Esophagus squamous epithelium (tissue), 5 donors: ENCODE measurements around the gene PRELP. TPM values are rescaled to one million over a fixed set of nuclear protein-coding genes. Genes with fewer than 3 reads are reported as not detected.

Source experiments
- DNase-seq: peaks from one replicate; lab custom pipeline; 2025; lab: John Stamatoyannopoulos, UW
- H3K27ac ChIP-seq, 4 donors: fragments of 200-600 bp; sonication (generic); one replicate each; pipeline ENCODE4 v1.5.1; 2016 to 2019; ENCODE audit warnings: mild to moderate bottlenecking in 1 of 4
- H3K27me3 ChIP-seq, 4 donors: fragments of 200-600 bp; sonication (generic); 1 replicate in 3 of 4; 2 replicates in 1 of 4; pipeline versions ENCODE4 v1.5.1 to v1.6.0; 2017 to 2021; ENCODE audit warnings: antibody characterized with exemption in 1 of 4
- H3K36me3 ChIP-seq, 3 donors: fragments of 200-600 bp; sonication (generic); one replicate each; pipeline ENCODE4 v1.5.1; 2016 to 2019
- H3K4me1 ChIP-seq, 3 donors: fragments of 200-600 bp; sonication (generic); one replicate each; pipeline ENCODE4 v1.5.1; 2017 to 2019
- H3K4me3 ChIP-seq, 4 donors: fragments of 200-600 bp; sonication (generic); 1 replicate in 3 of 4; 2 replicates in 1 of 4; pipeline ENCODE4 v1.5.1; 2016 to 2019; ENCODE audit warnings: mild to moderate bottlenecking in 2 of 4, moderate library complexity in 1 of 4
- H3K9me3 ChIP-seq, 3 donors: fragments of 200-600 bp; sonication (generic); one replicate each; pipeline ENCODE4 v1.5.1; 2016 to 2019
- POLR2A ChIP-seq, 4 donors: fragments of 450-650 bp; IDR thresholded peaks; one replicate each; pipeline ENCODE4 v1.6.1; 2017; ENCODE audit warnings: antibody characterized with exemption in 4 of 4, mild to moderate bottlenecking in 4 of 4, moderate library complexity in 3 of 4
- WGBS, 2 donors: methylation state at CpG; one replicate each; pipeline ENCODE4 v1.1.5; 2018; 5-methylcytosine and 5-hydroxymethylcytosine counted together
- intact Hi-C: fragments of 100-400 bp; cut with DNase I; formaldehyde crosslinking; loops from one replicate; pipeline ENCODE4 v1.15.0; 2022
- total RNA-seq, 4 donors: library from RNA; depleted of rRNA; stranded (reverse); fragments of >200 nt; gene quantifications; one replicate each; pipeline ENCODE4 v1.1.0, GENCODE V29; 2016
- TF ChIP-seq, protein P1 (sequence below), 6 experiments: fragments of 450-650 bp in 4 of 6; fragments of 200-600 bp in 2 of 6; sonication (generic) in 2 of 6; IDR thresholded peaks; one replicate each; pipeline ENCODE4 v1.5.1; 2016 to 2019; ENCODE audit warnings: antibody characterized with exemption in 6 of 6, mild to moderate bottlenecking in 4 of 6, moderate library complexity in 4 of 6
- donor health status: DM: yes; HTN: yes; CAD: no.

Gene PRELP
- total RNA-seq, 4 donors from 2014 or later = 2.2 to 71.0 (median 9.1) TPM

GRCh38 chr1:203453016-203453415 lies 22.6 kb upstream of the PRELP start:
- Histone ChIP-seq H3K27ac (no peak overlapping the region), H3K36me3 (no peaks in the 10 kb centered on the region), H3K9me3 (no peaks in the 10 kb centered on the region), H3K27me3 (peaks cover 0 to 48% (median 0%) of the 10 kb centered on the region in 4 donors), H3K4me1 (peaks cover 0 to 14% (median 0%) of the 10 kb centered on the region in 3 donors), H3K4me3 (no peak overlapping the region)
- intact Hi-C loops = no loop called here
- DNase-seq = no peak
- TF ChIP-seq, protein P1, sequence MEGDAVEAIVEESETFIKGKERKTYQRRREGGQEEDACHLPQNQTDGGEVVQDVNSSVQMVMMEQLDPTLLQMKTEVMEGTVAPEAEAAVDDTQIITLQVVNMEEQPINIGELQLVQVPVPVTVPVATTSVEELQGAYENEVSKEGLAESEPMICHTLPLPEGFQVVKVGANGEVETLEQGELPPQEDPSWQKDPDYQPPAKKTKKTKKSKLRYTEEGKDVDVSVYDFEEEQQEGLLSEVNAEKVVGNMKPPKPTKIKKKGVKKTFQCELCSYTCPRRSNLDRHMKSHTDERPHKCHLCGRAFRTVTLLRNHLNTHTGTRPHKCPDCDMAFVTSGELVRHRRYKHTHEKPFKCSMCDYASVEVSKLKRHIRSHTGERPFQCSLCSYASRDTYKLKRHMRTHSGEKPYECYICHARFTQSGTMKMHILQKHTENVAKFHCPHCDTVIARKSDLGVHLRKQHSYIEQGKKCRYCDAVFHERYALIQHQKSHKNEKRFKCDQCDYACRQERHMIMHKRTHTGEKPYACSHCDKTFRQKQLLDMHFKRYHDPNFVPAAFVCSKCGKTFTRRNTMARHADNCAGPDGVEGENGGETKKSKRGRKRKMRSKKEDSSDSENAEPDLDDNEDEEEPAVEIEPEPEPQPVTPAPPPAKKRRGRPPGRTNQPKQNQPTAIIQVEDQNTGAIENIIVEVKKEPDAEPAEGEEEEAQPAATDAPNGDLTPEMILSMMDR (IDR thresholded peaks at IDR 0.05) = no peak
- no peak for TF ChIP-seq POLR2A (IDR thresholded peaks at IDR 0.05)
- 75 to 78% methylated on average over 5 of the region's 5 CpGs for WGBS, 2 donors

- intact Hi-C loops = no loop called here
- no peak for TF ChIP-seq POLR2A (IDR thresholded peaks at IDR 0.05)
- TF ChIP-seq, protein P1 (IDR thresholded peaks at IDR 0.05) = no peak
- Histone ChIP-seq H3K36me3 (no peaks in the 10 kb centered on the region), H3K27ac (no peak overlapping the region), H3K27me3 (peaks cover 0 to 48% (median 0%) of the 10 kb centered on the region in 4 donors), H3K4me3 (no peak overlapping the region), H3K9me3 (no peaks in the 10 kb centered on the region), H3K4me1 (peaks cover 0 to 14% (median 0%) of the 10 kb centered on the region in 3 donors)
- DNase-seq = no peak
- 41 to 44% methylated on average over 5 of the region's 5 CpGs for WGBS, 2 donors
Observed at GRCh38 chr1:203453616-203454015, 22.0 kb upstream of the PRELP start.

DNA sequence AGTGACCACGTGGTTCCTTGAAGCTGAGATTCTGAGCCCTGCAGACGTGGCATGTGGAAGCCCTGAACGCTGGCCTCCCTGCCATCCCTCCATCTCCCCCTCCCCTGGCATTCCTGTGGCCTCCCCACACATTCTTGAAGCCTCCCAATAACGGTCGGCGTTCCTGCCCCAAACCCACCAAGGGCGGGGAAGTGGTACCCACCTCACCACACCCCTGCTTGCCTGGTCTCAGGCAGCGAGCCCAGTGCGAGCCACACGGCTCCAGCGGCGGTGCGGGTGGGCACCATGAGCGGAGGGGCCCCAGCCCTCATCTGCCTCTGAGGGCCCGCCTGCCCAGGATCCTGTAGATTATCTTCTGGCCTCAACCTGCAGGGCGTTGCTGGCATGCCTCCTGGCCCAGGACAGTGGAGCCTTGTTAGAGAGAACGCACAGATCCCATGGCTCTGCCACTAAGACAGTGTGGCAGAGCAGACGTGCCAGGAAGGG lies 20.6 kb upstream of the PRELP start:
- 72 to 73% methylated on average over 4 to 5 of the region's 18 CpGs for WGBS, 2 donors
- no peak for DNase-seq
- Histone ChIP-seq H3K27ac (no peak overlapping the region), H3K4me3 (no peak overlapping the region), H3K9me3 (no peaks in the 10 kb centered on the region), H3K4me1 (peaks cover 0 to 6% (median 0%) of the 10 kb centered on the region in 3 donors), H3K27me3 (peaks cover 0 to 42% (median 0%) of the 10 kb centered on the region in 4 donors), H3K36me3 (no peaks in the 10 kb centered on the region)
- intact Hi-C loops = no loop called here
- TF ChIP-seq POLR2A (IDR thresholded peaks at IDR 0.05) = no peak
- TF ChIP-seq, protein P1 (IDR thresholded peaks at IDR 0.05) = no peak

GRCh38 chr1:203455706-203456105 lies 19.9 kb upstream of the PRELP start:
- WGBS, 2 donors = 71 to 83% methylated on average over 3 of the region's 3 CpGs
- H3K27me3 ChIP-seq = peaks cover 0 to 37% (median 0%) of the 10 kb centered on the region in 4 donors
- no peak overlapping the region for H3K27ac ChIP-seq
- H3K9me3 ChIP-seq = no peaks in the 10 kb centered on the region
- no peaks in the 10 kb centered on the region for H3K4me1 ChIP-seq
- H3K36me3 ChIP-seq = no peaks in the 10 kb centered on the region
- intact Hi-C loops = no loop called here
- H3K4me3 ChIP-seq = no peak overlapping the region
- TF ChIP-seq, protein P1 (IDR thresholded peaks at IDR 0.05) = no peak
- no peak for TF ChIP-seq POLR2A (IDR thresholded peaks at IDR 0.05)
- no peak for DNase-seq

DNA sequence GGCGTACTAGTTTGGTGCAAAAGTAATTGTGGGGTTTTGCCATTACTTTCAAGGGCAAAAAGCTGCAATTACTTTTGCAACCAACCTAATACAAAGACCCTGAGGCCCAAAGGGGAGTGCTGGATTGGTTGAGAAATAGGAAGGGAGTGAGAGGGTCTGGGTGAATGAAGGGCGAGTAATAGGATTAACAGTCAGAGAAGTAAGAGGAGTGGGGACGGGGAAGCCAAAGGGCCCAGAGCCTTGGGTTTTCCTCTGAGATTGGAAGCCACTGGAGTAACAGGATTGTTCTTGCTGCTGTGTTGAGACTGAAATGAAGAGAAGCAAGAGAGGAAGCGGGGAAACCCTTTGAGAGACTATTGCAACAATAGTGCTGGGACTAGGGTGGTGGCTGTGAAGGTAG lies 19.0 kb upstream of the PRELP start:
- Histone ChIP-seq H3K4me1 (no peaks in the 10 kb centered on the region), H3K9me3 (no peaks in the 10 kb centered on the region), H3K27ac (no peak overlapping the region), H3K4me3 (no peak overlapping the region), H3K36me3 (no peaks in the 10 kb centered on the region), H3K27me3 (peaks cover 0 to 32% (median 0%) of the 10 kb centered on the region in 4 donors)
- TF ChIP-seq, protein P1 (IDR thresholded peaks at IDR 0.05) = no peak
- DNase-seq = no peak
- WGBS, 2 donors = 70 to 94% methylated on average over 4 of the region's 4 CpGs
- intact Hi-C loops = no loop called here
